Mesothelial cell of epicardium (in vitro differentiated cells): ENCODE data around the gene CUBN. TPM values are rescaled to one million over a fixed set of nuclear protein-coding genes. Genes with fewer than 3 reads are reported as not detected.
A peak's percentile ranks its signal among the peaks of the same experiment; 100 is the strongest.

ENCODE experiments used
- DNase-seq, 2 experiments: peaks; one replicate each; pipeline ENCODE4 v3.0.0; 2021; ENCODE audit warnings: low spot score in 2 of 2; ENCODE audit not compliant: unreplicated experiment in 2 of 2
- H3K27ac Mint-ChIP-seq: 2 replicates; pipeline ENCODE4 v1.8.0; 2021; ENCODE audit warnings: mixed read lengths
- H3K27me3 Mint-ChIP-seq: 2 replicates; pipeline ENCODE4 v1.8.0; 2021; ENCODE audit warnings: low read depth, mixed read lengths
- H3K36me3 Mint-ChIP-seq: 2 replicates; pipeline ENCODE4 v1.8.0; 2021; ENCODE audit warnings: mixed read lengths
- H3K4me1 Mint-ChIP-seq: 2 replicates; pipeline ENCODE4 v1.8.0; 2021; ENCODE audit warnings: mixed read lengths
- H3K4me3 Mint-ChIP-seq: 2 replicates; pipeline ENCODE4 v1.8.0; 2021; ENCODE audit warnings: mild to moderate bottlenecking, moderate library complexity, mixed read lengths
- H3K9me3 Mint-ChIP-seq: 2 replicates; pipeline ENCODE4 v1.8.0; 2021; ENCODE audit warnings: mixed read lengths
- total RNA-seq: library from RNA; stranded (reverse); gene quantifications from 3 replicates; pipeline ENCODE4 v1.2.1, GENCODE V29; 2021
- TF ChIP-seq, protein P1 (sequence below): fragments of 200-600 bp; sonication (generic); IDR thresholded peaks from one replicate; pipeline ENCODE4 v1.5.0; 2021; ENCODE audit warnings: antibody characterized with exemption; ENCODE audit not compliant: unreplicated experiment

The CUBN gene
- total RNA-seq, 1 donor from 2014 or later: 1.5 TPM

DNA sequence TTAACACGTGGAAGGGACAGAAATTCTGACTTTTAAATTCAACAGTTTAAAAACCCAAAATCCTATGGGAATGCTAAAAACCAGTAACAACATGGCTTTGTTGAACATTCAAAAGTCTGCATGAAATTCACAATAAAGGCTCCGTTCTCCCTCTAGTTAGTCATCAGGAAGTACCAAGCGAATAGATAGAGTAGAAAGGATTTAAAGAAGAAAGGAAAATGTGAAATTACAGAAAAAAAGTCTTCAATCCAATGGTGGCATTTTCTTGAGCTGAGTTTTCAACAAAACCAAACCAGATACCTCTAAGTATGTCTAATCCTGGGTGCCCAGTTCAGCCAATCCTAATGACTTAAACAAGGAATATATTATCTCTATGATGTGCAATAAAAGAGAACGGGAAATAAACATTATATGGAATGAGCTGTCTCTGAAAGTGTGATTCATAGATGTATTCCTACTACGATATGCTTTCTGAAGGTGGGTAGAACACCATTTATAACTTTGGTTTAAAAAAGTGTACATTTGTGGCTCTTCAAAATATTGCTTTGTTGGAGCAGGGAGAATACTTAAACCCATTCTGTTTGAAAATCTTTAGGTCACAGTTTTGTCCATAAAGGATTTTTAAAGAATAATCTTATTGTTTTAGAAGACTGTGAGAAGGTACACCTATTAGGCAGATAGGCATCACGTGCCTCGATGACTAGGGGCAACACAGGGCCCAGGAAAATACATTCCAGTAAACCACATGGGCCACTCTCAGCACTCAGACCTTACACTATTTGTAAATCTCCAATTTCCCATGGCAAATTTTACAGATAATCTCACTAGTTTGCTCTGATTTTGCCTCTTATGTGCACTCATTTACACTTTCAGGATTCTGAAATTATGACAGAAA is 87.7 kb downstream of the CUBN start:
- Mint-ChIP-seq H3K4me3 (no peak overlapping the region), H3K27ac (no peak overlapping the region), H3K27me3 (no peaks in the 10 kb centered on the region), H3K9me3 (no peaks in the 10 kb centered on the region), H3K4me1 (peaks cover 2% of the 10 kb centered on the region), H3K36me3 (no peaks in the 10 kb centered on the region)
- DNase-seq: no peak
- TF ChIP-seq, protein P1, sequence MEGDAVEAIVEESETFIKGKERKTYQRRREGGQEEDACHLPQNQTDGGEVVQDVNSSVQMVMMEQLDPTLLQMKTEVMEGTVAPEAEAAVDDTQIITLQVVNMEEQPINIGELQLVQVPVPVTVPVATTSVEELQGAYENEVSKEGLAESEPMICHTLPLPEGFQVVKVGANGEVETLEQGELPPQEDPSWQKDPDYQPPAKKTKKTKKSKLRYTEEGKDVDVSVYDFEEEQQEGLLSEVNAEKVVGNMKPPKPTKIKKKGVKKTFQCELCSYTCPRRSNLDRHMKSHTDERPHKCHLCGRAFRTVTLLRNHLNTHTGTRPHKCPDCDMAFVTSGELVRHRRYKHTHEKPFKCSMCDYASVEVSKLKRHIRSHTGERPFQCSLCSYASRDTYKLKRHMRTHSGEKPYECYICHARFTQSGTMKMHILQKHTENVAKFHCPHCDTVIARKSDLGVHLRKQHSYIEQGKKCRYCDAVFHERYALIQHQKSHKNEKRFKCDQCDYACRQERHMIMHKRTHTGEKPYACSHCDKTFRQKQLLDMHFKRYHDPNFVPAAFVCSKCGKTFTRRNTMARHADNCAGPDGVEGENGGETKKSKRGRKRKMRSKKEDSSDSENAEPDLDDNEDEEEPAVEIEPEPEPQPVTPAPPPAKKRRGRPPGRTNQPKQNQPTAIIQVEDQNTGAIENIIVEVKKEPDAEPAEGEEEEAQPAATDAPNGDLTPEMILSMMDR: no peak

DNA sequence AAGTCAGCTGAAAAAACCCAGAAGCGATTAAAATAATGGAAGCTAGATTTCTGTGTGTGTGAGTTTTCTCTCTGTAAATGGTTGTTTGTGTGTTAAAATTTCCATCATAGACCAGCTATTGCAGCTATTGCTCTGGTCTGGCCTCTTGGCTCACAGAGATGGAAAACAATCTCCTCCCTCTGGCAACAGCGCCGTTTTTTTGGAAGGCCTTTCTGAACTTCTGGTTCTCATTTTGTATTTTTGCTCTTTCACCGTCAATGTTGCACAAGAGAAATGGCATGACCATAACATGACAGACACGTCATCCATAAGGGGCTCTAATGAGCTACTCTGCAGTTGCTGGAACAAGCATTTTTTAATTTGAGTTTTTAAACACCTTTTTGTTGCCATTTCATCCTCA is 91.0 kb downstream of the CUBN start:
- peaks cover 6% of the 10 kb centered on the region for H3K4me1 Mint-ChIP-seq
- no peak overlapping the region for H3K4me3 Mint-ChIP-seq
- TF ChIP-seq, protein P1: no peak
- H3K36me3 Mint-ChIP-seq: no peaks in the 10 kb centered on the region
- H3K27me3 Mint-ChIP-seq: no peaks in the 10 kb centered on the region
- DNase-seq: no peak
- no peaks in the 10 kb centered on the region for H3K9me3 Mint-ChIP-seq
- H3K27ac Mint-ChIP-seq: no peak overlapping the region

DNA sequence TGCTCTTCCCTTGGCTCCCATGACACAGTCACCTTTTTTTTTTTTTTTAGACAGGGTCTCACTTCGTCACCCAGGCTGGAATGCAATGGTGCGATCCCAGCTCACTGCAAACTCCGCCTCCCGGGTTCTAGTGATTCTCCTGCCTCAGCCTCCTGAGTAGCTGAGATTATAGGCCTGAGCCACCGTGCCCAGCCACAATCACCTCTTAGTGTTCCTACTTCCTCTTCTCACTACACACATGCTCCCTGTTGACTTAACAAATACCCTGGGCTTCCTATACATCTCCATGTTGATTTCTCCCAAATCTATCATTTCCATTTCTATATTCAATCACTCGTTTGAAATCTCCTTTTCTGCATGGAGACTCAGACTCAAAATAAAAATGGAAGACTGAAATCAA is 91.7 kb downstream of the CUBN start:
- no peak for DNase-seq
- no peaks in the 10 kb centered on the region for H3K36me3 Mint-ChIP-seq
- no peak overlapping the region for H3K27ac Mint-ChIP-seq
- no peaks in the 10 kb centered on the region for H3K9me3 Mint-ChIP-seq
- no peak overlapping the region for H3K4me3 Mint-ChIP-seq
- no peaks in the 10 kb centered on the region for H3K27me3 Mint-ChIP-seq
- TF ChIP-seq, protein P1: no peak
- peaks cover 6% of the 10 kb centered on the region for H3K4me1 Mint-ChIP-seq

DNA sequence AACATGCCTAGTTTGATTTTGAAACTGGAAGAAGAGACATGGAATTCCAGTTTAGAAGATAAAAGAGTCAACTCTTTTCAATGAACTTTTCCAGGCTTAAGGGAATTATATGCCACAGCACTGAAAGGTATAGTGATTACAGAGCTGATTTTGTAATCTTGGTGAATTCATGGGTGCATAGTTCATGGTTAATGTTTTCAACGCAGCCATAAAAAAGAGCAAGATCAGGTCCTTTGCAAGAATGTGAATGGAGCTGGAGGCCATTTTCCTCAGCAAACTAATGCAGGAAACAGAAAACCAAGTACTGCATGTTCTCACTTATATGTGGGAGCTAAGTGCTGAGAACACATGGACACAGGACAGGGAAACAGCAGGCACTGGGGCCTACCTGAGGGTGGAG is 94.2 kb downstream of the CUBN start:
- no peaks in the 10 kb centered on the region for H3K27me3 Mint-ChIP-seq
- H3K4me1 Mint-ChIP-seq: peaks cover 7% of the 10 kb centered on the region
- no peak overlapping the region for H3K27ac Mint-ChIP-seq
- no peaks in the 10 kb centered on the region for H3K9me3 Mint-ChIP-seq
- TF ChIP-seq, protein P1: no peak
- no peaks in the 10 kb centered on the region for H3K36me3 Mint-ChIP-seq
- no peak overlapping the region for H3K4me3 Mint-ChIP-seq
- no peak for DNase-seq

DNA sequence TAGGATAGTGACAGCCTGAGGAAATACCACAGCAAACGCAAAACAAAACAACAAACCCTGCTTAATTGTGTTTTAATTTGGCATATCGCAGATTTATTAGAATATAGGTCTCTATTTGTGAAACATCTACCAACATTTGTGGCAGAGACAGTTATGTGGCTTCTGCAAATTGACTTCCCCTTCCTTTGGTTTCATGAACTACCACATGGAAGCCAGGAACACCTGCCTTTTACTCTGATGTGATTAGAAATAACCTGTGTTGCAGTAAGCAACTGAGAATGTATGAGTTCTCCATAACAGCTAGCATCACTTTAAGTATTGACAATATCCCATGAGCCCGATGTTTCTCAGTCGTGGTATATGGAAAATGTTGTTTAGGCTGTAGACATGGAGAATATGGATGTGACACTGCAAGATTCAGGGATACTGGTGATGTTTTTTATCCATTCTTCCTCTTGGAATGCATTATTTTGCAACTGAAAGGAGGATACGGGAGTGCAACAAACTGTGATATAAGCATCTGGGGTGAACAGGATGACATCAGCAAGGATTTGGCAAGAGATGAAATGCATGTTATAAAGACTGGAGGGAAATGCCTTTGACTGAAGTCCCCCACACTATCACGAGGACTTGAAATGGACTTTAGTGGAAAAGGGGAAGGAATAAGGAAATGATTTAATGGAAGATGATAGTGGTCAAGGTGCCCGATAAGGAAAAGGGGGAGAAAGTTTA is 95.9 kb downstream of the CUBN start:
- H3K4me1 Mint-ChIP-seq: peaks cover 17% of the 10 kb centered on the region
- H3K27ac Mint-ChIP-seq: peak overlapping the region; percentile 50
- no peak for DNase-seq
- no peaks in the 10 kb centered on the region for H3K27me3 Mint-ChIP-seq
- H3K36me3 Mint-ChIP-seq: no peaks in the 10 kb centered on the region
- H3K4me3 Mint-ChIP-seq: no peak overlapping the region
- TF ChIP-seq, protein P1: no peak
- H3K9me3 Mint-ChIP-seq: no peaks in the 10 kb centered on the region
